Panc1 (cell line): ENCODE data around the gene SPSB1. TPM values are rescaled to one million over a fixed set of nuclear protein-coding genes. Genes with fewer than 3 reads are reported as not detected.

ENCODE experiments used
- ATAC-seq: fragments of 200-7000 bp; cut with Tn5 transposase; 2 replicates; pipeline ENCODE4 v1.9.1; 2020; ENCODE audit warnings: mild to moderate bottlenecking, moderate library complexity
- BruUV-seq: library from RNA; stranded (reverse); fragments of 400-500 nt; replicated peaks from 2 replicates; lab custom pipeline; 2021; lab: Mats Ljungman, UMichigan
- CTCF ChIA-PET: fragments of 300-600 bp; sonication (Branson Sonifier 250); formaldehyde crosslinking; loops from one replicate; lab custom pipeline; 2022; ENCODE audit warnings: antibody characterized with exemption; lab: Charles Lee
- POLR2A ChIA-PET: fragments of 300-600 bp; sonication (Branson Sonifier 250); formaldehyde crosslinking; loops from one replicate; lab custom pipeline; 2022; ENCODE audit warnings: antibody characterized with exemption; lab: Charles Lee
- DNase-seq: peaks from one replicate; pipeline ENCODE4 v3.0.0-alpha.2; 2010; ENCODE audit warnings: low read depth, low spot score
- H3K27ac ChIP-seq: 2 replicates; pipeline ENCODE4 v1.5.1; 2011; ENCODE audit warnings: mild to moderate bottlenecking, low read length, inconsistent platforms
- H3K27me3 ChIP-seq: fragments of 200-500 bp; sonication (Bioruptor generic); 2 replicates; pipeline ENCODE4 v1.6.0; 2014; ENCODE audit warnings: low read length, inconsistent platforms; ENCODE audit not compliant: control insufficient read depth, insufficient read depth
- H3K36me3 ChIP-seq: fragments of 200-500 bp; sonication (Bioruptor generic); 2 replicates; pipeline ENCODE4 v1.5.1; 2014; ENCODE audit warnings: inconsistent platforms, mild to moderate bottlenecking, low read length, moderate library complexity; ENCODE audit not compliant: control insufficient read depth, insufficient read depth
- H3K4me1 ChIP-seq: 2 replicates; pipeline ENCODE4 v1.5.1; 2011; ENCODE audit warnings: inconsistent platforms, mild to moderate bottlenecking, low read length, moderate library complexity; ENCODE audit not compliant: control insufficient read depth, insufficient read depth
- H3K4me3 ChIP-seq, 2 experiments: 2 replicates each; pipeline ENCODE4 v1.5.1; 2011 to 2012; ENCODE audit warnings: low read depth in 2 of 2, low read length in 2 of 2, mild to moderate bottlenecking in 2 of 2, inconsistent platforms in 1 of 2, moderate library complexity in 1 of 2
- H3K9me3 ChIP-seq: fragments of 200-500 bp; sonication (Bioruptor generic); 2 replicates; pipeline ENCODE4 v1.5.1; 2014; ENCODE audit warnings: low read depth, mild to moderate bottlenecking, inconsistent platforms, low read length, moderate library complexity; ENCODE audit not compliant: control insufficient read depth, insufficient read depth
- CTCF ChIP-seq: fragments of 450-650 bp; IDR thresholded peaks from 2 replicates; pipeline ENCODE4 v1.5.1; 2017; ENCODE audit warnings: mild to moderate bottlenecking
- POLR2AphosphoS5 ChIP-seq: IDR thresholded peaks from 2 replicates; pipeline ENCODE4 v1.6.1; 2012; ENCODE audit warnings: mild to moderate bottlenecking, low read depth, low read length, moderate library complexity
- REST ChIP-seq, 2 experiments: IDR thresholded peaks; 2 replicates each; pipeline ENCODE4 v1.6.1; 2011 to 2012; ENCODE audit warnings: low read depth in 2 of 2, control low read depth in 1 of 2, low read length in 1 of 2, mild to moderate bottlenecking in 1 of 2, moderate library complexity in 1 of 2; ENCODE audit not compliant: insufficient read depth in 1 of 2
- SIN3A ChIP-seq: IDR thresholded peaks from 2 replicates; pipeline ENCODE4 v1.6.1; 2012; ENCODE audit warnings: low read depth, mild to moderate bottlenecking, low read length, moderate library complexity, borderline replicate concordance; ENCODE audit not compliant: insufficient read depth
- TCF7L2 ChIP-seq: IDR thresholded peaks from 2 replicates; pipeline ENCODE4 v1.6.1; 2011; ENCODE audit warnings: mild to moderate bottlenecking, low read depth, low read length, inconsistent platforms
- in situ Hi-C: cut with HindIII; loops from 2 replicates; pipeline ENCODE4 v1.10.0; 2016; ENCODE audit warnings: low sequenced_read_pairs, low pct_unique_long_range_greater_than_20kb
- intact Hi-C: fragments of 100-400 bp; cut with micrococcal nuclease; formaldehyde crosslinking; loops from one replicate; pipeline ENCODE4 v1.10.0; 2022; ENCODE audit not compliant: unreplicated experiment
- total RNA-seq: library from RNA; stranded (reverse); gene quantifications from one replicate; pipeline ENCODE4 v1.2.1, GENCODE V29; 2021; ENCODE audit not compliant: unreplicated experiment

The SPSB1 gene
- total RNA-seq, 1 experiment from 2014 or later, result 73.7 TPM

GRCh38 chr1:9275567-9276034 is 17.1 kb upstream of the SPSB1 start:
- H3K27ac ChIP-seq, result peak overlapping the region; percentile 93
- ChIA-PET CTCF (interaction anchor here (1.0 to 1.1 kb wide), 3 partner anchors 9 to 20 kb away, joined by 3 to 5 read pairs (median 3); no protein-coding TSS in a partner anchor), POLR2A (interaction anchor here (0.6 to 0.7 kb wide), 2 partner anchors 15 to 42 kb away, joined by 3 read pairs; no protein-coding TSS in a partner anchor)
- ATAC-seq (peak; percentile 92), DNase-seq (peak; percentile 85)
- H3K4me1 ChIP-seq, result peaks cover 46% of the 10 kb centered on the region
- intact Hi-C loops (no loop called here), in situ Hi-C loops (no loop called here)
- TF ChIP-seq POLR2AphosphoS5 (peak; percentile 71; the same call in 1 of the 2 replicates), SIN3A (peak; percentile 80; the same call in 1 of the 2 replicates), CTCF (no peak), TCF7L2 (0 out of 2 replicates have a peak, but pooled peaks have one; percentile 31)
- peak overlapping the region in 1 of 2 experiments; percentile 26; a peak in 2 of 4 replicates for H3K4me3 ChIP-seq
- no peaks in the 10 kb centered on the region for H3K9me3 ChIP-seq
- no peaks in the 10 kb centered on the region for H3K27me3 ChIP-seq
- H3K36me3 ChIP-seq, result no peaks in the 10 kb centered on the region
- BruUV-seq, result no TSS peak

GRCh38 chr1:9278116-9278515 is 14.6 kb upstream of the SPSB1 start:
- Histone ChIP-seq H3K27me3 (no peaks in the 10 kb centered on the region), H3K36me3 (no peaks in the 10 kb centered on the region), H3K9me3 (no peaks in the 10 kb centered on the region), H3K4me3 (no peak overlapping the region), H3K27ac (peak overlapping the region; percentile 79; the same call in 1 of the 2 replicates), H3K4me1 (peaks cover 62% of the 10 kb centered on the region)
- intact Hi-C loops (no loop called here), in situ Hi-C loops (no loop called here)
- DNase-seq (no peak), ATAC-seq (no peak)
- TF ChIP-seq POLR2AphosphoS5, result no peak
- no peak for TF ChIP-seq SIN3A
- no TSS peak for BruUV-seq
- POLR2A ChIA-PET, result no interaction called here
- CTCF ChIA-PET, result interaction anchor here (1.0 kb wide), 1 partner anchor 310 kb away, joined by 3 read pairs; no protein-coding TSS in a partner anchor

GRCh38 chr1:9278585-9279153 is 14.0 kb upstream of the SPSB1 start:
- TF ChIP-seq TCF7L2 (no peak), SIN3A (no peak), CTCF (no peak), POLR2AphosphoS5 (no peak), REST (IDR thresholded peaks at IDR 0.05; ENCODE audit: insufficient read depth in 1 of 2, low read depth in 2 of 2, low read length in 1 of 2) (no peak)
- in situ Hi-C loops, result no loop called here
- intact Hi-C loops, result no loop called here
- DNase-seq, result no peak
- CTCF ChIA-PET, result no interaction called here
- H3K4me1 ChIP-seq, result peaks cover 60% of the 10 kb centered on the region
- no peak for ATAC-seq
- no peak overlapping the region for H3K4me3 ChIP-seq
- no peaks in the 10 kb centered on the region for H3K36me3 ChIP-seq
- no peaks in the 10 kb centered on the region for H3K27me3 ChIP-seq
- POLR2A ChIA-PET, result no interaction called here
- H3K9me3 ChIP-seq, result no peaks in the 10 kb centered on the region
- no TSS peak for BruUV-seq
- peak overlapping the region; percentile 79 for H3K27ac ChIP-seq
